ENCODE data around the gene SEC16A.

The SEC16A gene

GRCh38 chr9:136519263-136520052, 36.6 kb upstream of the SEC16A start:
- DNase-seq = no peak

GRCh38 chr9:136518623-136519022, 35.8 kb upstream of the SEC16A start:
- DNase-seq = no peak

GRCh38 chr9:136517950-136518349, 35.1 kb upstream of the SEC16A start:
- no peak for DNase-seq

- no peak for DNase-seq
These were observed 34.3 kb upstream of the SEC16A start for GRCh38 chr9:136517012-136517743.

- DNase-seq = no peak
These were observed 33.4 kb upstream of the SEC16A start for GRCh38 chr9:136516191-136516654.

- DNase-seq = no peak
These were observed 32.4 kb upstream of the SEC16A start for GRCh38 chr9:136515276-136515675.

GRCh38 chr9:136514022-136514714, 31.3 kb upstream of the SEC16A start:
- no peak for DNase-seq

GRCh38 chr9:136513191-136513590, 30.4 kb upstream of the SEC16A start:
- no peak for DNase-seq

GRCh38 chr9:136512651-136513071, 29.8 kb upstream of the SEC16A start:
- DNase-seq = no peak

GRCh38 chr9:136511670-136512592, 29.1 kb upstream of the SEC16A start:
- DNase-seq = no peak

- DNase-seq = no peak
These were observed 28.4 kb upstream of the SEC16A start for GRCh38 chr9:136511144-136511669.

GRCh38 chr9:136510561-136510960, 27.7 kb upstream of the SEC16A start:
- DNase-seq = no peak

- DNase-seq = no peak
These were observed 26.7 kb upstream of the SEC16A start for GRCh38 chr9:136509549-136509948.

- DNase-seq = no peak
These were observed 26.1 kb upstream of the SEC16A start for GRCh38 chr9:136508729-136509500.

- DNase-seq = no peak
These were observed 25.1 kb upstream of the SEC16A start for GRCh38 chr9:136507992-136508375.

GRCh38 chr9:136507221-136507991, 24.6 kb upstream of the SEC16A start:
- no peak for DNase-seq

GRCh38 chr9:136506425-136506824, 23.6 kb upstream of the SEC16A start:
- no peak for DNase-seq

GRCh38 chr9:136505406-136506403, 22.9 kb upstream of the SEC16A start:
- DNase-seq = no peak

Data from COR-L47 (cell line).